Colonic mucosa (tissue), 4 donors: ENCODE results near the gene MEI1. TPM values are rescaled to one million over a fixed set of nuclear protein-coding genes. Genes with fewer than 3 reads are reported as not detected.

Experiments
- DNase-seq: peaks from one replicate; pipeline ENCODE4 v3.0.0-alpha.2; 2020
- H3K27ac ChIP-seq: fragments of 200-600 bp; one replicate; pipeline ENCODE4 v1.8.0; 2021
- H3K27me3 ChIP-seq: fragments of 200-600 bp; one replicate; pipeline ENCODE4 v1.8.0; 2021
- H3K36me3 ChIP-seq: fragments of 200-600 bp; one replicate; pipeline ENCODE4 v1.8.0; 2021
- H3K4me1 ChIP-seq: fragments of 200-600 bp; one replicate; pipeline ENCODE4 v1.8.0; 2021; ENCODE audit warnings: mild to moderate bottlenecking
- H3K4me3 ChIP-seq: fragments of 200-600 bp; one replicate; pipeline ENCODE4 v1.8.0; 2021
- H3K9ac ChIP-seq, 2 donors: one replicate each; pipeline ENCODE4 v1.7.0; 2013; ENCODE audit warnings: control low read depth in 2 of 2, low read depth in 2 of 2, low read length in 2 of 2
- H3K9me3 ChIP-seq: fragments of 200-600 bp; one replicate; pipeline ENCODE4 v1.8.0; 2021
- CTCF ChIP-seq: fragments of 200-600 bp; IDR thresholded peaks from one replicate; pipeline ENCODE4 v1.8.0; 2022; ENCODE audit warnings: antibody characterized with exemption, mild to moderate bottlenecking
- intact Hi-C: fragments of 100-400 bp; cut with DNase I; formaldehyde crosslinking; loops from one replicate; pipeline ENCODE4 v1.14.1; 2022
- total RNA-seq, 2 donors: library from RNA; stranded (reverse); fragmentation: NEBNext Ultra II Directional in 1 of 2; extraction: Animal tissue kit (Norgen Biotek cat#: 25700) in 1 of 2; gene quantifications; one replicate each; pipeline ENCODE4 v1.2.1, GENCODE V29; 2021
- donor health status: healthy.
- donor health status: DM: no; HTN: no; CAD: no.
- donor health status: DM: no; HTN: no; CAD: no.

MEI1 gene
- total RNA-seq, 2 donors from 2014 or later = 1.8 to 1.9 TPM

- Histone ChIP-seq H3K36me3 (no peaks in the 10 kb centered on the region), H3K4me3 (no peak overlapping the region), H3K4me1 (peaks cover 7% of the 10 kb centered on the region), H3K9me3 (no peaks in the 10 kb centered on the region), H3K9ac (peak overlapping the region in 1 of 2 donors; percentile 51), H3K27ac (peak overlapping the region; percentile 51), H3K27me3 (no peaks in the 10 kb centered on the region)
- intact Hi-C loops = no loop called here
- DNase-seq = peak; percentile 47
- no peak for TF ChIP-seq CTCF
These were observed 129.2 kb downstream of the MEI1 start for GRCh38 chr22:41828516-41828915.

DNA sequence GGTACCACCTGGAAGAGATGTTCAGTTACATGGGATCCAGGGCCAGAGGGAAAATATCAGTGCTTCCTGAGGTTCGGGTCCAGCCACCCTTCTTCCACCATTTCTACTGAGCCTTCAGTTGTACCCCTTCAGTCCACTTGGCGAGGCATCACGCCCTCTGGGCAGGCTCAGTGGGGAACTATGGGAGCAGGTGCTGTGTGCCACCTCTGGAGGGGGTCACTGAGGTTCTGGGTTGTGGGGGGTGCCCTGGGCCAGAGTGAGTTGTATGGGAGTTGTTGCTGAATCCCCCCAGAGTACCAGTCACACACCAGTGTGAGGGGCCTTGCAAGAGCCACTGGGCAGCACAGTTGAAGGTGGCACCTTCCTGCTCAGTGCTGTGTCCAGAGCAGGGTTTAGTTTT, 130.9 kb downstream of the MEI1 start:
- Histone ChIP-seq H3K4me3 (no peak overlapping the region), H3K9me3 (no peaks in the 10 kb centered on the region), H3K36me3 (no peaks in the 10 kb centered on the region), H3K4me1 (peaks cover 11% of the 10 kb centered on the region), H3K9ac (peak overlapping the region in 1 of 2 donors; percentile 60), H3K27ac (no peak overlapping the region), H3K27me3 (no peaks in the 10 kb centered on the region)
- no peak for DNase-seq
- no peak for TF ChIP-seq CTCF
- intact Hi-C loops = no loop called here

DNA sequence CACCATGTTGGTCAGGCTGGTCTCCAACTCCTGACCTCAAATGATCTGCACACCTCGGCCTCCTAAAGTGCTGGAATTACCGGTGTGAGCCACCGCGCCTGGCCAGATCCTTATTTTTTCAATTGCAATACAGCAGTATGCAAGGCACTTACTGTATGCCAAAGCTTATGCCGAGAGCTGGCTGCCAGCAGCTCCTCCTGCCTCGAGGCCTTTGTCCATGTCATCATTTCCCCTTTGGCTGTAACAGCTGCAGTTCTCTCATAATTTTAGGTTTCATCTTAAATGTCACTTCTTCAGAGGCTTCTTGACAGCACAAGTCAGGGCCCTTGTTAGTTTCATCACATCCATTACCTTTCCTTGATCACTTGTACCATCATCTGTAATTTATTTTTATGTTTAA, 132.1 kb downstream of the MEI1 start:
- peaks cover 11% of the 10 kb centered on the region for H3K4me1 ChIP-seq
- TF ChIP-seq CTCF = no peak
- intact Hi-C loops = no loop called here

DNA sequence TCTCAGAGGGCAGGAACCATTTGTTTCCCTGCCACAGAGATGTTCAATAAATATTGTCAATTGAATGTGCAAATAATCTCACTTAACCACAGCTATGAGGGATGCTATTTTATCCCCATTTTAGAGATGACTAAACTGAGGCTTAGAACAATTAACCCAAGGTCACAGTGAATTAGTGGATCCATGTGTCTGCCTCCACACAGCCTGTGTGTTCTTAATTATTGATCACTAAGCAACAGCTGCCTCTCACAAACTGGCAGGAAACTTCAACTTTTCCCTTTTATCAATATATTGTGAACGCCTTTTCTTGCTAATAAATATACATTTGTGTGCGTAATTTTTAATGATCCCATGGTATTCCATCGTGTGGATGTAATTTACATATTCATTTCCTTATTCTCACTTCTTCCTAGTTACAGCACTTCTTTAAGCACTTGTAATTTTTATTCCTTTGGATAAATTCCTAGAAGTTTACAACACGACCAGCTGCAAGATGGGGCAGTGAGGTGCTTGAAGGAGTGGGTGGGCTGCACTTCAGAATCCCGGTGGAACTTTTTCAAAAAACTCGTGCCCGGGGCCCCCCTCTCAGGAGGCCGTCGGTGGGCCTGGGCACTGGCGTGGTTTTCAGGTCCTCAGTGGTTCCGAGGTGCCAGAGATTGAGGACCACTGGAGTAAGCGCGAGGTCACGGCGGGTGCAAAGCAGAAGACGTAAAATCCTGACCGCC, 132.7 kb downstream of the MEI1 start:
- H3K4me3 ChIP-seq = peak overlapping the region; percentile 96
- H3K4me1 ChIP-seq = peaks cover 6% of the 10 kb centered on the region
- H3K9me3 ChIP-seq = no peaks in the 10 kb centered on the region
- no peak for TF ChIP-seq CTCF
- peak overlapping the region; percentile 87 for H3K9ac ChIP-seq
- DNase-seq = no peak
- H3K36me3 ChIP-seq = no peaks in the 10 kb centered on the region
- peak overlapping the region; percentile 92 for H3K27ac ChIP-seq
- intact Hi-C loops = no loop called here
- H3K27me3 ChIP-seq = no peaks in the 10 kb centered on the region

More for the DNA sequence above, 132.1 kb downstream of the MEI1 start:
- no peaks in the 10 kb centered on the region for H3K36me3 ChIP-seq
- no peak for DNase-seq
- no peak overlapping the region for H3K4me3 ChIP-seq
- no peaks in the 10 kb centered on the region for H3K9me3 ChIP-seq
- H3K27me3 ChIP-seq = no peaks in the 10 kb centered on the region
- H3K27ac ChIP-seq = peak overlapping the region; percentile 92
- peak overlapping the region in 1 of 2 donors; percentile 55 for H3K9ac ChIP-seq

- peak within 1 kb of the TSS; percentile 92 for H3K27ac ChIP-seq
- no peaks in the 10 kb centered on the region for H3K9me3 ChIP-seq
- peaks cover 4% of the 10 kb centered on the region for H3K4me1 ChIP-seq
- H3K4me3 ChIP-seq = peak within 1 kb of the TSS; percentile 96
- peak; percentile 99 for DNase-seq
- no peaks in the 10 kb centered on the region for H3K36me3 ChIP-seq
- intact Hi-C loops = no loop called here
- H3K27me3 ChIP-seq = no peaks in the 10 kb centered on the region
- peak within 1 kb of the TSS; percentile 94 to 96 for H3K9ac ChIP-seq
- TF ChIP-seq CTCF = no peak
These were observed 133.5 kb downstream of the MEI1 start, which contains the start of gene SREBF2 for GRCh38 chr22:41832553-41833368. SREBF2 (plus strand) TSS chr22:41833105; CDS start chr22:41833271, 166 bp downstream.
